HG03439 (cell line): ENCODE data around the gene DDHD1.

Experiments used
- ATAC-seq: cut with Tn5 transposase; IDR thresholded peaks from one replicate; pipeline ENCODE4 v1.9.1; 2021; ENCODE audit warnings: mild to moderate bottlenecking, moderate library complexity; ENCODE audit not compliant: unreplicated experiment

Gene DDHD1

DNA sequence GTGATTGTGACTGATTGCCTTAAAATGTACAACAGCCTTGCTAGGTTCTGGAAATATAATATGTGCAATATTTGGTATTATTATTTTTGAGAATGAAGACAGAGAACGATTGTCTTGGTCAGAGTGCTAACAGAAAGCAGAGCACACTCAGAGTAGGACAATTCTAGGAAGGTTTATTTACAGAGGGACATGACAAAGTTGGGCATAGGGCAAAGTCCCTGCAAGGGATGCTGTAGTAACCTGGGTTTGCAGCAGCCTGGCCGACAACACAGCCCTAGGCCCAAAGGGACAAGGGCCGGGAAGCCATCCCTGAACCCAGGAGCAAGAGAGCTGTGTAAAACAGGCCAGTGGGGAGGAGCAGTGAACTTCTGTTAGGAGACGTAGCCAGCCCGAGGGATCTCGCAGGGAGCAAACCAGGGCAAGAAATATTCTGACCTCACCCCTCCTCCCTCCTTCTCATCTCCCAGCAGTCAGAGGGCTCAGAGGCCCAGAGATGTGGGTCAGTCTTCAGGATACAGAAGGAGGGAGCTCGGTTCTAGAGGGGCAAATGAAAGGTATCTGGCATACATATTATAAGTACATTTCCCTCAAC, 151.2 kb downstream of the DDHD1 start:
- no peak for ATAC-seq

DNA sequence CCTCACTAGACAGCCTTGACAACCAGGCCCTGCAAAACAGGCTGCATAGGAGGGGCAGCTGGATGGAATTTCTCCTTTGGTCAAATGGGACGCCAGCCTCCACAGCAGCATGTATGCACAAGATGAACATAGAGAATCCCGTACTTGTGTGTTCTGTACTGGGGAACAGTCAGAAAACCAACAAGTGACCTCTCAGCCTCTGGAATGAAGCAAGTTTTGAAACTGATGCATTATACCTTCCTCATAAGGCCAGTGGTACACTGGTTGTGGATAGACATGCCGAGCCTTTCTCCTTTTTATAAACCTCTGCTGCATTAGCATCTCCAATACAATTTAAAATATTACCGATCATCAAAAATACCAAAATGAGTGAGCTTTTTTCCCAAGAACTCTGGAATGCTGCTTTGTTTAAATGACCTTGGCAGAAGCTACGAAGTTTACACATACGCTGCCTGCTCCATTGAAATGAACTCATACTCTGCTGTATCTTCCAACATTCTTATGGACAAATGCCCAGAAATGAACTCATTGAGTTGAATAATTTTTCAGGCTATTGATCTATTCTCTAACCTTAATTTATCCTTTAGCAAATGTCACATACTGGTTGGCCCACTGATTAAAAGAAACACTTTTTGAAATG, 154.6 kb downstream of the DDHD1 start:
- no peak for ATAC-seq

DNA sequence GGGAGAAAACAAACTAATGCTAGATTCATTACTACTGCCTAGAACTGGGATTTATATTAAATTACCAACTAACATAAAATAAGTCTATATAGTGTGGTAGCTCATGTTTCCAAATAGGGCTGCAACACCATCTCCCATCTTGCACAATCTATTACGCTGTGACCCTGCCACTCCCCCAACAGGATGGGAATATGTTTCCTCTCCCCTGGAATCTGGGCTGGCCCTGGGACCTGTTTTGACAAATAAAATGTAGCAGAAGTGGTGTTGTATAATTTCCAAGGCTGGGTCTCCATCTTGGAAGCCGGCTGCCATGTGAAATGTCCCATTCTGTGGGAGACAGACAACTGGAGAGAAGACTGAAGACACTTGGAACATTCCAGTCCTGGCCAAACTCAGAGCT, 156.6 kb downstream of the DDHD1 start:
- ATAC-seq = no peak

DNA sequence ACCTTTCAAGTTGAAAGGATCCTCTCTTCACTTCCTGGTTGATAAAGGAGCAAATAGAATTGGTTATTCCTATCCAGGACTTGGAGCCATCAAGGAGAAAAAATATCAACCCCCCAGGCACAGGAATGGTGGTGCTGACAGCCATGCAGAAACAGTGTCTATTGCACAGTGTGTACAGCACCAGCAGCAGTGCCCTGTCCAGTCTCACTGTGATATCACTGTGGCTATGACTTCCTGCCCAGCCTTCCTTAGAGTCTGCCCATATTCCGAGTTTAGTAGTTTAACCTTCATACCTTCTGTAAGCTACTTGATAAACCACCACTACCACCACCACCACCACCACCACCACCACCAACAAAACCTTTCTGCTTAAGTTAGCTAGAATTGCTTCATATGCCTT, 157.1 kb downstream of the DDHD1 start:
- no peak for ATAC-seq

DNA sequence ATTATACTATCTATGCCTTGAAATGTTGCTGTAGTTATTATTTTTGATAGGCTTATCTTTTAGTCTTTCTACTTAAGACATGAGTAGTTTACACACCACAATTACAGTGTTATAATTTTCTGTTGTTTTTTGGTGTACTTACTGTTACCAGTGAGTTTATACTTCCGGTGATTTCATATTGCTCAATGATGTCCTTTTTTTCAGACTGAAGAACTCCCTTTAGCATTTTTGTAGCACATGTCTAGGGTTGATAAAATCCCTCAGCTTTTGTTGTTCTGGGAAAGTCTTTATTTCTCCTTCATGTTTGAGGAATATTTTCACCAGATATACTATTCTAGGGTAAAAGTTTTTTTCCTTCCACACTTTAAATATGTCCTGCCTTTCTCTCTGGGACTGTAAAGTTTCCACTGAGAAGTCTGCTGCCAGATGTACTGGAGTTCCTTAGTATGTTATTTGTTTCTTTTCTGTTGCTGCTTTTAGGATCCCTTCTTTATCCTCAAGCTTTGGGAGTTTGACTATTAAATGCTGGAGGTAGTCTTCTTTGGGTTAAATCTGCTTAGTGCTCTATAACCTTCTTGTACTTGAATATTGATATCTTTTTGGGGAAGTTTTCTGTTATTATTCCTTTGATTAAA, 160.8 kb downstream of the DDHD1 start:
- no peak for ATAC-seq

DNA sequence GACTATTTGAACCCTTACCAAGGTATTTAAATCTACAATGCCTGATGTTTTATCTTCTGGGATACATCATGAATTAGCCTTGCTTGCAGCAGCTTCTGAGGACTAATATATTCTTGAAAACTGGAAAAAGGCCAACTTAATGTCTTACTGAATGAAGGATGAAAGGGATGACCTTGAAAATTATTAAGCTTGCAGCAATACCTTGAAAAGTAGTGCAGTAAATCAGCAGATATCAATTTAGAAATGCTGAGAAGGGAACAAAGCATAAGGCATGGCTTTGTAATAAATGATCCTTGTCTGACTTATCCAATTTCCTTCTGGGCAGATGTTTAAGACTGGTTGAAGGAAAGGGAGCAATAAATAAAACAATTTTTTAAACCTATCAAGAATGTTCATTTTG, 165.0 kb downstream of the DDHD1 start:
- ATAC-seq = no peak

DNA sequence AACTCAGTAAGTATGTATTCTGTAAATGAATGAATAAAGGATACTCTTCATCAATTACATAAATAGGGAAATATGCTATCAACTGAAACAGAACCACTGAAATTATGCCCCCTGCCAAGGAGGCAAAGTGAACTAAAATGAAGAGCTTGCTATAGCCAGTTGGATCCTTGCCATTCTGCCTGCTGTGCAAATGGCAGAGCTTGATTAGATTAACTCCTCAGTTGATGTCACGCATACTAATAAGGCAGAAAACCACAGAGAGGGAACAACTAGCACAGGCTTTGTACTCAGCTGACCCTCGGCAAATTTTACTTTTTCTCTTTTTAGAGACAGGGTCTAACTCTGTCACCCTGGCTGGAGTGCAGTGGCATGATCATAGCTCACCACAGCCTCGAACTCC, 165.6 kb downstream of the DDHD1 start:
- ATAC-seq = no peak

DNA sequence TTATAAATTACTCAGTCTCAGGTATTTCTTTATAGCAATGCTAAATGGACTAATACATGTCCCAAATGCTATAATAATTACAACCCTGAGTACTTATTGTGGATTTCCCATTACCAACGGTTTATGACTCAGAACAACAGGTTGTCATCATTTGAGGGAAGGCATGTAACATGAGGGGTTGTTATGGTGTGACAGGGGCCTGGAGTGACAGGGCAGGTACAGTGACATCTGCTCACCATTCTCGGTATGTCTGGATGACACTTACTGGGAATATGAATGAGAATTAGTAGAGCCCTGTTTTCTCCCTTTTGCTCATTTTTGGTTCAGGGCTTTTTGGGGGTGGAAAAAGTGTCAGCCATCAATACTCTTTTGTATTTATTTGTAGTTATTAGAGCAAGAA, 166.1 kb downstream of the DDHD1 start:
- no peak for ATAC-seq
